Measurements from ENCODE around the gene NR2F1-AS1. TPM values are rescaled to one million over a fixed set of nuclear protein-coding genes. Genes with fewer than 3 reads are reported as not detected.
A peak's percentile ranks its signal among the peaks of the same experiment; 100 is the strongest.

NR2F1-AS1 gene
- total and polyA plus RNA-seq, 2 of the 4 experiments (the other 2 are of a cell fraction), result 12.5 to 12.8 TPM

DNA sequence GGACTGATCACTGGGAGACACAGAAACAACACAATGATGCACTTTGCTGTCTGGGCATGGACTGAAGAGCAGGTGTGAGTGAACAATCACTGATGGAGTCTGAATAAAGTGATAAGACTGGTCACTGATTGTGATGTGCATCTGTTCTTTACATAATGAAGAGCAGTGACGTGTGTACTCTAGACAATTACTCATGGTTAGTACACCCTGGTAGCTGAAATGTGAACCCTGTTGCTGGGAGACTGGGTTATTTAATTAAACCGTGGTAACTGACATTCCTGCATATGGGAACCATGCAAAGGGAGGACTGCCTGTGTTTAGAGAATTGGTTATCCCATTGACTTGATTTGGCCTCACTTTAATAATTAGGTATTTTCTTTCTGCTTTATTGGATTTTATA, 202.9 kb downstream of the NR2F1-AS1 start:
- H3K23ac ChIP-seq (ENCODE audit: low read depth, low read length), result no peak overlapping the region
- H2BK20ac ChIP-seq (ENCODE audit: low read depth, low read length), result 0 out of 2 replicates have a peak overlapping the region, but pooled peaks have one; percentile 31
- H4K5ac ChIP-seq (ENCODE audit: low read depth, low read length), result no peak overlapping the region
- no peak overlapping the region for H3K27ac ChIP-seq (ENCODE audit: insufficient read depth, low read length)
- H3K4ac ChIP-seq (ENCODE audit: low read depth, low read length), result no peak overlapping the region
- H3K9me3 ChIP-seq (ENCODE audit: control insufficient read depth, insufficient read depth, low read length), result peaks cover 2% of the 10 kb centered on the region; the same call in 1 of the 2 replicates
- peaks cover 2% of the 10 kb centered on the region; the same call in 1 of the 2 replicates for H3K4me1 ChIP-seq (ENCODE audit: control insufficient read depth, insufficient read depth, low read length)
- peaks cover 4% of the 10 kb centered on the region for H3K9me1 ChIP-seq (ENCODE audit: insufficient read depth, low read length)
- in situ Hi-C loops (cut with MboI; ENCODE audit: low sequenced_read_pairs) (no loop called here), dilution Hi-C loops (cut with HindIII; ENCODE audit: low sequenced_read_pairs, unreplicated experiment) (no loop called here), intact Hi-C loops (cut with micrococcal nuclease) (loop anchor here (2.0 kb wide), 1 partner anchor 27 kb away; no protein-coding TSS in a partner anchor)
- H2AK9ac ChIP-seq (replicated peaks; ENCODE audit: low read depth, low read length, poor library complexity), result no peak overlapping the region
- H3K18ac ChIP-seq (ENCODE audit: low read depth, low read length), result no peak overlapping the region
- no peak overlapping the region; the same call in 1 of the 2 replicates for H3K14ac ChIP-seq (replicated peaks; ENCODE audit: low read depth, low read length)
- no TSS peak for BruUV-seq (replicated peaks)
- H2BK5ac ChIP-seq (ENCODE audit: low read depth, low read length, poor library complexity, severe bottlenecking), result no peak overlapping the region
- ChIA-PET POLR2A (ENCODE audit: unreplicated experiment) (no interaction called here), CTCF (no interaction called here)
- no peaks in the 10 kb centered on the region for H4K20me1 ChIP-seq (ENCODE audit: insufficient read depth, low read length)
- H3K4me2 ChIP-seq (ENCODE audit: low read depth, low read length), result peak overlapping the region; percentile 65; the same call in 1 of the 2 replicates
- no peak overlapping the region for H3K56ac ChIP-seq (ENCODE audit: extremely low read depth, insufficient read depth, low read length)
- H2BK120ac ChIP-seq (ENCODE audit: low read depth, low read length), result no peak overlapping the region
- H3K27me3 ChIP-seq (ENCODE audit: control insufficient read depth, insufficient read depth, low read length), result no peaks in the 10 kb centered on the region
- DNase-seq (peak; percentile 95), ATAC-seq (ENCODE audit: low read depth) (peak; percentile 72)
- no peak overlapping the region for H2AFZ ChIP-seq (replicated peaks; ENCODE audit: low read length, poor library complexity)
- no CpG with 5 or more reads among the region's 2 CpGs for WGBS, 2 experiments (ENCODE audit: extremely low coverage in 2 of 2, insufficient read length in 1 of 2)
- H3K79me1 ChIP-seq (ENCODE audit: low read depth in 1 of 2, low read length in 2 of 2), result no peaks in the 10 kb centered on the region
- H2BK15ac ChIP-seq (ENCODE audit: low read depth, low read length), result no peak overlapping the region
- no peak overlapping the region for H4K8ac ChIP-seq (ENCODE audit: low read depth in 2 of 2, low read length in 2 of 2)
- no peaks in the 10 kb centered on the region for H3K36me3 ChIP-seq (ENCODE audit: control insufficient read depth, insufficient read depth, low read length)
- H3K4me3 ChIP-seq (ENCODE audit: insufficient read depth, low read depth, low read length), result no peak overlapping the region
- H4K91ac ChIP-seq (ENCODE audit: insufficient read depth, low read depth, low read length), result no peak overlapping the region
- no peak overlapping the region for H3K9ac ChIP-seq (ENCODE audit: low read depth, low read length)
- no peak for TF ChIP-seq CEBPB (IDR thresholded peaks at IDR 0.05; ENCODE audit: low read depth, low read length)
- TF ChIP-seq BHLHE40 (IDR thresholded peaks at IDR 0.05; ENCODE audit: low read depth, low read length), result peak; percentile 20; the same call in 1 of the 2 replicates
- TF ChIP-seq MAFK (IDR thresholded peaks at IDR 0.05; ENCODE audit: low read depth, low read length), result no peak
- no peak for TF ChIP-seq CTCF (conservative IDR thresholded peaks at IDR 0.05; ENCODE audit: low read depth, low read length)
- peak; percentile 66 for TF ChIP-seq RCOR1 (IDR thresholded peaks at IDR 0.05; ENCODE audit: insufficient replicate concordance, low read length)
- peak; percentile 60 for TF ChIP-seq FOS (IDR thresholded peaks at IDR 0.05; ENCODE audit: low read depth, low read length)
- TF ChIP-seq MXI1 (IDR thresholded peaks at IDR 0.05; ENCODE audit: borderline replicate concordance, low read depth, low read length), result no peak
- no peak overlapping the region; the same call in 1 of the 2 replicates for H2AK5ac ChIP-seq (ENCODE audit: low read depth, low read length)

All from IMR-90 (cell line).